ENCODE results near the gene RUNDC1.
"Not testable (repeated sequence)": the region's sequence is repeated elsewhere in the genome, so short reads cannot be mapped to it uniquely, and the experiment has no call there.

Gene RUNDC1

DNA sequence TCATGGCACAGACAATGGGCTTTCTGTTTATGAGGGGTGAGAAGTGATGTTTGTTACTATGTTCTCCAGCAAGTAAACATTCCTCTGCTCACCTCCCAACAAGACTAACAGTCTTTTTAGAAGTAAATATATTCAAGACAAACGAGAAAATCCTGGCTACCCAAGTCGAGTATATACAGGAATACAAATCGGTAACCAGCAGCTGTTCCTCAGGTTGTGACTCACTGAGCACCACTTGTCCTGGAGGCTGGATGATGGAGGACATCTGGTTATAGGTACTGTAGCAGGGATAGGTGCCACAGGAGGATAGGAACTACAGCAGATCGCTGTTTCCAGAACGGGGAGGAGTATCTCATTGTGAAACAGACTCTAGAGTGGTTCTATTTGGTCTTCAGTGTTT, 12.5 kb downstream of the RUNDC1 start:
- no peak for DNase-seq

DNA sequence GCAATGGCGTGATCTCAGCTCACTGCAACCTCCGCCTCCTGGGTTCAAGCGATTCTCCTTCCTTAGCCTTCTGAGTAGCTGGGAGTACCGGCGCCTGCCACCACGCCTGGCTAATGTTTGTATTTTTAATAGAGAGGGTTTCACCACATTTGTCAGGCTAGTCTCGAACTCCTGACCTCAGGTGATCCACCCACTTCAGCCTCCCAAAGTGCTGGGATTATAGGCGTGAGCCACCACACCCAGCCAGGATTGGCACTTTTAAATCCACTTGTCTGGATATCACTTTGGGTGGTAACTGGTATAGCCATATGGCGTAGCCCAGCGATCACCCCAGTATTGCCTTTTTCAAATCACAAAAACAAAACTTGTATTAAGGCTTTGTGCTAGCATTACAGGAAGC, 13.5 kb downstream of the RUNDC1 start:
- DNase-seq, result not testable (repeated sequence)

DNA sequence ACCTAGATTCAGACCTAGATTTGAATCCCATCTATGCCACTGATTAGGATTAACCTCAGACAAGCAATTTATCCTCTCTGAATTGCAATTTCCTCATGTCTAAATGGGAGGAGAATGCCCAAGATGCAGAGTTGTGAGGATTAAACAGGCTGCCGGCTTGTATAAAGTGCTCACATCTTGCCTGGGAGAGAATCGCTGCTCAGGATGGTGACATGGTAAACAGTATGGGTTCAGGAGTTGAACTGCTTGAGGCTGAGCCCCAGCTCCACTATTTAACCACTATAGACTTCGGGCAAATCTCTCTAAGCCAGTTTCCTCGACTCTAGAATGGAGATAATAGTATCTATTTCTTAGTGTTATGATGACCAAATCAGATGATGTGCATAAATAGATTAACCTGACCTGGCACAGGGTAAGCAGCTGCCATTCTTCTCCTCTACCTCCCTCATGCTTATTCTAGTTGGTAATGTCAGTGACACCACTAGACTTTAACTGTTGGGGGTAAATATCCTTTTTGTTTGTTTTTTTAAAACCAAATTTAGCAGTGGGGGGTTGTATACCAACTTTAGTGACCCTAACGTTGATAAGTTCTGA, 17.1 kb downstream of the RUNDC1 start:
- DNase-seq, result peak; percentile 45 to 57

DNA sequence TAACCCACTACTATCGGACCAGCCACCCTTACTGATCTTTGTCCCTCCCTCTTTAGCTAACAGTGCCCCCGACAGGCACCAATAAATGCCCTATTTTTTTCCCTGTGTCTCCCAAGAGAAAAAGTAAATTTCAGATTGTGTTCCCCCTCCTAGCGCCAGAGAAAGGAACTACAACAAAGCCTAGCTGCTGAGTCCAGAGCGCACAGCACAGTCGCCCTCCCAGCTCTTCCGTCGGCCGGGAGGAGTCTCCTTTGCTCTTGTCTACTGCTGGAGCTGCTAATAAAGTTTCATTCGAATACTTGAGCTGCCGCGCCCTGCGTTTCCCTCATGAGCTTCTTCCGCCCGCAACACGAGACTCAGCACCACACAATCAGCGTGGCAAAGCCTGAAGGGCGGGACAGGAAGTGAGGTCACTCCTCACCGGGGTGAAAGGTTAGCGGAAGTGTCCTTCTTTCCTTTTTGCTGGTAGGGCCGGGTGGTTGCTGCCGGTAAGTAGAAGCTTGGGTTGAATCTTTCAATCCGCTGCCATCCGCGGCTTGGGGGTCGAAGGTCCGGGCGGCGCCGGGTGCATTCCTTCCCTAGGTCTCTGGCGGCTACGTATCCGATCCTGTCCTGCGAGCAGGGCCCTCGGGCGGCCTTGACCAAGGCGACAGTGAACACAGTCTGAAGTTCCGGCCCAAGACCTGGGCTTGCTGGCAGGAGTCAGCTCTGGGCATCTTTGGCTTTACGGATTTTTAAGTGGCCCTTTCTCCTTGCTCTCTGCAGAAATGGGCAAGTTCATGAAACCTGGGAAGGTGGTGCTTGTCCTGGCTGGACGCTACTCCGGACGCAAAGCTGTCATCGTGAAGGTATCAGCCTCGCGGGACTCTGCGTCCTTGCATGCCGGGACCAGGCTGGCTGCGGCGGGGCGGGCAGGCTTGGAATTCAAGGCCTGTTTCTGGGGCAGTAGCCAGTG, 17.9 kb downstream of the RUNDC1 start, which contains the start of gene RPL27:
RPL27 (plus strand) TSS at position 436 of the 955 bp plus-strand sequence; CDS start at position 768, 332 bp downstream.
- DNase-seq, result peak; percentile 100

DNA sequence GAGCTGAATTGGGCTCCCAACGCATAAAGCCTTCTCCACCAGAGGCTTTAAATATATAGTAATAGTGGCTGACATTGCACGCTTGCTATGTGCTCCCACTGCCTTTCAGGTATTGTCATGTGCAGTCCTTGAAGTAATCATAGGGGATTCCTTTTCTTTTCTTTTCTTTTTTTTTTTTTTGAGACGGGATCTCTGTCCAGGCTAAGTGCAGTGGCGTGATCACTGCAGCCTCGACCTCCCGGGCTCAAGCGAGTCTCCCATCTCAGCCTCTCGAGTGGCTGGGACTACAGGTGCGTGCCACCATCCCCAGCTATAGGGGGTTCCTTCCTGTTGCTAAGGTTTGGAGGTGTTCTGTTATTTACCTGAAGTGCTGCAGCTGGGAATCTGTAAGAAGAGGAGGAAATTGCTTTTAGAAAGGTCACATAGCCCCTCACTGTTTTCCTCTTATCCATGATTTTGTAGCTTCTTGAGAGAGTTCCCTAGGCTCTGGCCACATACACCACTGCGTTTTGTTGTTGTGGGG, 18.7 kb downstream of the RUNDC1 start:
- no peak for DNase-seq

DNA sequence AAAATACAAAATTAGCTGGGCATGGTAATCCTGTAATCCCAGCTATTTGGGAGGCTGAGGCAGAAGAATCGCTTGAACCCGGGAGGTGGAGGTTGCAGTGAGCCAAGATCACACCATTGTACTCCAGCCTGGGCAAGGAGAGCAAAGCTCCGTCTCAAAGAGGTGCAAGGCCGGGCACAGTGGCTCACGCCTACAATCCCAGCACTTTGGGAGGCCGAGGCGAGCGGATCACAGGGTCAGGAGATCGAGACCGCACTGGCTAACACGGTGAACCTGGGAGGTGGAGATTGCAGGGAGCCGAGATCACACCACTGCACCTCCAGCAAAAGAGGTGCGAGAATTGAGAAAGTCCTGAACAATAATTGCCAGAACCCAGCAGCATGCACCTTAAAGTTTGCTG, 20.5 kb downstream of the RUNDC1 start:
- DNase-seq, result not testable (repeated sequence)

DNA sequence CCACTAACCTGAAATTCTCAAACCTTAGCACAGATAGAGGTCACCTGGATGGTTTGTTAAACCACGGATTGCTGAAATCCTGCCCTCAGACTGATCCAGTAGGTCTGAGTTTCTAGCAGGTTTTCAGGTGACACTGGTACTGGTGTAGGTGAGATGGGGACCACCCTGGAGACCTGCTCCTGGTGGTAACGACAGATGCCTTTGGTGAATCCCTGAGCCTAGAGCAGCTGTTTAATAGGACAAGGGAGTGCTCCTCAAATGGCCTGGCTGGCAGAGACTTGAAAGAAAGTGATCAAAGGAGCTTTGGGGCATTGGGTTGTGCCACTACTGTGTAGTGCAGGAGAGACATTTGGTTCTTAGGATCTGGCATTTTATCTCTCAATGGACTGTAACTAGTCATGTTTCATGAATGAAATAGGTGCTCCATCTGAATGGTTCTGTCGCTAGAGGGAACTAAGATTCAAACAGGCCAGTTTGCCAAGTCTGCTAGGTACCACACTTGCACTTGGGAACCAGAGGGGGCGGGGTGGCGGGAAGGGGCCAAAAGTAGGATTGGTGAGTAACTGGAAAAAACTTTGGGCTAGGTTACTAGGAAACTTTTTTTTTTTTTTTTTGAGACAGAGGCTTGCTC, 23.3 kb downstream of the RUNDC1 start:
- DNase-seq, result no peak

DNA sequence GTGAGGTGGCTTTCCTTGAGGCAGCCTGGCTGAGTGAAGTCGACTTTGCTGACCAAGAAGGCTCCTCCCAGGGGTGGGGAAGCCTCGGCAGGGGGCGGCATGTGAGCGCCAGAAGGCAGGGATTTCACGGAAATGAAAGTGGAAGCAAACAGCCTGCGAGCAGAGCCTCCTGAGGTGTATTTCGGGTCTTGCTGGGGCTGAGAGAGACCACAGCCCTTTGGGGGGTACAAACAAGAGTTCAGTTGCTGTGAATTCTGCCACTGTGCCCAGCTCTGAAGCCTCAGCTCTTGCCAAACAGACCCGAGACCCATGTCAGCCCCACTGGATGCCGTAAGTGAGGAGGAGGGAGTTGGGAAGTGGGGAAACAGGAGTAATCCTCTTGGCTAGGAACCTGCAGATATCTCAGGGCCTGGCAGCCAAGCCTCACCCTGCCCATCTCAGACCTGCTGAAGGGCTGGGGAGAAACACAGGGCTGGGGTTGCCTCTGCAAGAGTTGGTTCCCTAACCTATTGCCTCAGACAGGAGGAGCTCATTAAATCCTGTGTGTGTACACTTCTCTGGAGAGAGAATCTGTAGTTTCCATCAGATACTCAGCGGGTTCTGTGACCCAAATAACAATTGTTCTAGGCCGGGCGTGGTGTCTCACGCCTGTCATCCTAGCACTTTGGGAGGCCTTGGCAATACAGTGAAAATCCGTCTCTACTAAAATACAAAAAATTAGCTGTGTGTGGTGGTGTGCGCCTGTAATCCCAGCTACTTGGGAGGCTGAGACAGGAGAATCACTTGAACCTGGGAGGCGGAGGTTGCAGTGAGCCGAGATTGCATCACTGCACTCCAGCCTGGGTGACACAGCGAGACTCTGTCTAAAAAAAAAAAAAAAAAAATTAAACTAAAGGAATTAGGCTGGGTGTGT, 26.5 kb downstream of the RUNDC1 start, which contains the start of gene IFI35:
IFI35 (plus strand) TSS at position 146 of the 913 bp plus-strand sequence; CDS start at position 310, 164 bp downstream.
- peak; percentile 75 to 81 for DNase-seq

DNA sequence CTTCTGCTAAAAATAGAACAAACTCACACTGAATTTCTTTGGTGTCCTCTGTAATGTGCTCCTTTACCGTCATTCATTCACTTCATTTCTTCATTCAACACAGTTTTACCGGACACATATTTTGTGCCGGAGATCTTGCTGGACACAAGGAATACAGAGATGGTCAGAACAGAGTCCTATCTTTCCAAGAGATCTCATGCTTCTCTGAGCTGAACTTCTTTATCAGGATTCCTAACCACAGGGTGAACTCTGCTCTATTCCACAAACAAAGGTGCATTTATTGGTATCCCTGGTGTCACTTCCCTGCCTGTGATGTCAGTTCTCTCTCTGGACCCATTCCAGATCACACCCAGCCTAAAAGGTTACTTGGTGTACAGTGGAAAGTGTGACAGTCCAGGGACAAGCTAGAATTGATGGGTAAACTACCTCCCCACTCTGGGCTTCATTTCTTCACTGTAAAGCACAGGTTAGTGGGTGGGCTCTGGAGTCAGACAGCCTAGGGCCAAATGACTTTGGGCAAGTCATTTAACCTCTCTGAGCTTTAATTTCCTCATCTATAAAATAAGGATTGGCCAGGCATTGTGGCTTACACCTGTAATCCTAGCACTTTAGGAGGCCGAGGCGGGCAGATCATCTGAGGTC, 30.4 kb downstream of the RUNDC1 start:
- DNase-seq, result no peak

DNA sequence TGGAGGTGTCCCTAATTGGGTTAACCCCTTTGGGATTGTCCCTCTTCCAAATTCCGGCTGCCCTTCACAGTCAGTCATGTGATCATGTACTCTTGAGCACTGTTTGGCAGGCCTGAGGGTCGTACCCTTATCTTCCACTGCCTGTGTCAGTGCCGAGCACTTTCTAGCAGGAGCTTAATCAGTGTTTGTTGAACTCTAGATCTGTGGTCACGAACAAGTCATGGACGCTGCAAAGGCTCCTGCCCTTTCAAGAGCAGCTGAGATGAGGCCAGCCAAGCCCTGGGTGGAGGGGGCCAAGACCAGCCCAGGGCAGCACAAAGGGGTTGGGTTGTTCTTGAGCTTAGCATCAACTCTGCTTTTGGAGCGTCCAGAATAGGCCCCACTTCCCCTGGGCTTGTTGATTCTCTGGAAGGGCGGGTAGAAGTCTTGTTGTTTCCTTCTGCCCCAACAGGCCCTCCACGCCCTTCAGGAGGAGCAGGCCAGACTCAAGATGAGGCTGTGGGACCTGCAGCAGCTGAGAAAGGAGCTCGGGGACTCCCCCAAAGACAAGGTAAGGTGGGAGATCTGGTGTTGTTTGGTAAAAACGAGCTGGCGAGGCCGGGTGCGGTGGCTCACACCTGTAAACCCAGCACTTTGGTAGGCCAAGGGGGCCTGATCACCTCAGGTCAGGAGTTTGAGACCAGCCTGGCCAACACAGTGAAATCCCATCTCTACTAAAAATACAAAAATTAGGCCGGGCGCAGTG, 31.5 kb downstream of the RUNDC1 start:
- no peak for DNase-seq

DNA sequence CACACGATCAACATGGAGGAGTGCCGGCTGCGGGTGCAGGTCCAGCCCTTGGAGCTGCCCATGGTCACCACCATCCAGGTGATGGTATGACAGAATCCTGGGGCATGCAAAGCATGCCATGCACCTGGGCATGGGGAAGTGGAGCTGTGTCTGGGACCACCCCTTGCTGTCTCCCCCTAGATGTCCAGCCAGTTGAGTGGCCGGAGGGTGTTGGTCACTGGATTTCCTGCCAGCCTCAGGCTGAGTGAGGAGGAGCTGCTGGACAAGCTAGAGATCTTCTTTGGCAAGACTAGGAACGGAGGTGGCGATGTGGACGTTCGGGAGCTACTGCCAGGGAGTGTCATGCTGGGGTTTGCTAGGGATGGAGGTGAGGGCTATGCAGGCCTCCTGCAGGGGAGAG, 32.9 kb downstream of the RUNDC1 start:
- no peak for DNase-seq

DNA sequence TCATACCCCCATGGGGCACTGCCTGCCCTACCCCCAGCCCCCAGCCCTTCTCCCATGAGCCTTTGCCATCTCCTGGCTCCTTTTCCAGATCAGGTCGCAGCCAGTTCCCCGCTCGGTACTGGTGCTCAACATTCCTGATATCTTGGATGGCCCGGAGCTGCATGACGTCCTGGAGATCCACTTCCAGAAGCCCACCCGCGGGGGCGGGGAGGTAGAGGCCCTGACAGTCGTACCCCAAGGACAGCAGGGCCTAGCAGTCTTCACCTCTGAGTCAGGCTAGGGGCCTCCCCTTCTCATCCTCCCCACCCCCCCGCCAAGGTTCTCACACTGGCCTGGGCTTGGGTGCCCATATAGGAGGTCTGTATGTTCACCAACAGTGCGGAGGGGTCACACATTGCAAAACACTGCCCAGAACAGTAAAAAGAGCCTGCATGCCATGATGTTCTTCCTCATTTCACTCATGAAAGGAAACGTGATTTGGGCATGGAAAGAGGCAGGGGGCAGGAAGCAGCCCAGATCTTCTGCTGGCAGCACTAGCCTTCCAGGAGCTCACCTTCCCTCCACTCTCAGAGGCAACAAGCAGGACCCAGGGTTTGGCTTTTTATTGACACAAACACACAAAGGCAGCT, 33.8 kb downstream of the RUNDC1 start:
- DNase-seq, result peak in 1 of 2 experiments; percentile 23

DNA sequence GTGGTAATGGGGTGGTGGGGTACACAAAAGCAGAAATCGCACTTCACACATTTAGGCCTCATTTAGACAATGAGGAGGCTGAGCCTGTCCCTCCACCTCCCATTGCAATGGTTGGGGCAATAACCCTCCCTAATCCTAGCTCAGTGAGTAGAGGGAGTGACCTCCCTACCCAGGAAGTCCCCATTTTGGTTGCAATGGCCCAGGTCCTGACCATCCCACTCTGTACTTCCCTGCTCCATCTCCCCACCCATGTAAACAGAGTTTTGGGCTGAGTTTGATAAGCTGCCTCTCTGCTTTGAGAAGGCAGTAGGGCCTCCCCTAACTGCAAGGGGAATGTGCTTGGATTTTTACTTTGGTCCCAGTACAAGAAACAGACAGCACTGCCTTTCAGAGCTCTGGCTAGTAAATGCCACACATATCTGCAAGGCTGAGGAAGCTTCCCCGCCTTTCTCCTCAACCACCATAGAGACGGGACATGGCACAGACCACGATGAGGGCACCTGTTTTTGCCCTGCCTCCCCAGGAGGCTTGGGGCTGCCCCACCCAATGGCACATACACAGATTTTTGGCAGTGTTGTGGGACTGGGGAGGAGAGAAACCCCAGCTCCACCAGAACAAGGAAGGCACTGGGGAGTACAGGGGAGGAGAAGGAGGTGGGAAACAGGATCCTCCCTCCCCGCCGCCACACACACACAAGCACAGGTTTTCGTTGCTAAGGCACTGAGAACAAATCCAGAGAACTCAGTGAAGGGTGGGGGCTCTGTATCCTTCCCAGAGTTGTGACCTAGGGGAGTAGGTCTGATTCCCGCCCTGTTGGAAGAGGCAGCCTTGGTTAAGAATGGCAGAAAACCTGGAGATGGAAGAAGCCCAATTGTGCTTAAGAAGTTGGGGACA, 34.5 kb downstream of the RUNDC1 start:
- DNase-seq, result no peak

DNA sequence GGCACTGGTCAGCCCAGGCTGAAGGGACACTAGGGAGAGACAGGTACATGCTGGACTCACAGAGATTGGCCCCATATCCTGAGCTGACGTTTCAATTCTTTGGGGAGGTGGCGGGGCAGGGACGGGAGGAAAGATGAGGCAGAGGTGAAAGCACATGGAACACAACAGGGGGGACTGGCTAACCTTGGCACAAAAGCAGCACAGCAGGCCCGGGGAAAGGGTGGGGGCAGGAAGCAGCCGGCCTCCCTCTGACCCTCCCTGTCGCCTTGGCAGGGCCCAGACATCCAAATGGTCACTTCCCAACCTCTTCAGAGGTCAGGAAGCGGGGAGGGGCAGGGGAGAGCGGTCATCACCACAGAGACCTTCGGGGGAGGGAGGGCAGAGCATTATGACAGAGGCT, 35.2 kb downstream of the RUNDC1 start:
- no peak for DNase-seq

DNA sequence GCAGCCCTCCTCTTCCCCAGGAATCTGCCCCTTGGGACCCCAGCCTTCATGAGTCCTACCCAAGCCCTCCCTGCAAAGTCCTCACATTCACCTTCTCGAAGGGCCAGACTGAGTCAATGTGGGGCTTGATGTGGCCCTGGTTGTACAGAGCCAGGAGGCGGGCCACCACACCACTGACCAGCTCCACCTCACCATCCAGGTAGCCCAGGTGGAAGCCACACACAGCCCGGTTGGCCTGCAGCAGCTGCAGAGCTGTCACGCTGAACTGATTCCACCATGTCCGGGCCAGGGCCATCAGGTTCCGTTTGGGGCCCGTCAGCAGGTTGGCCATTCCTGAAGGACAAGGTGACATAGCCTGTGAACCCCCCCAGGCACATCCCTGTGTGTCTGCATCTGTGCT, 35.9 kb downstream of the RUNDC1 start:
- no peak for DNase-seq

DNA sequence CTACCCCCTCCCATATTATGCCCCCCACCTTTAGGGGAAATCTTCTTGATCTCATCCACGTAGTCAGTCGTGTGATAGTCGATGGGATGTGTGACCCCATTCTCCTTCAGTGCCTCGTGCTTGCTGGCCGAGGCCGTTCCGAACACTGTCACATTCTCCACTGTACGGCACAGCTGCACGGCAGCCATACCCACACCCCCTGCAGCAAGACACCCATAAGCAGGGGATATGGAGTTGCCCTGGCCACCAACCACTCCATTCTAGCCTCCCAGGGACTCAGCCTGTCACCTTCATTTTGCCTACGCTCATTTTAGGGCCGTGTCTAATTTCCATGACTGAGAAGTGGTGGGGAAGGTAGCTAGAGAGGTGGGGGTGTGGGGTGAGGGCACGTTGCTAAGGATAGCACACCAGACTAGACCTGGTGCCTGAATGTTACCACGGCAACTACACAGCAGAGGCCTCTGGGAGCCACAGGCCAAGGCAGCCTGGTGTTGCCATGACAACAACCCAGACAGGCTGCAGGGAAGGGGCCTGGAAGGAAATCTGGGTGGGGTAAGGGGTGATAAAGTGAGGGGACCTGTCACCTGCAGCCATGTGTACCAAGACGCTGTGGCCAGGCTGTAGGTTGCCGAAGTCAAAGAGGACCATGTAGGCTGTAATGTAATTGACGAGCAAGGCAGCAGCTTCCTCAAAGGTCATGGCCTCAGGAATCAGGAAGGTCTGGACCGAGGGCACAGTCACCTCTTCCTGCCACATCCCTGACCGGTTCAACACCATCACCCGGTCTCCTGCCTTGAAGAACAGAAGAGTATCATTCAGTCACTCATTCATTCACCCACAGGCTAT, 37.9 kb downstream of the RUNDC1 start:
- no peak for DNase-seq

DNA sequence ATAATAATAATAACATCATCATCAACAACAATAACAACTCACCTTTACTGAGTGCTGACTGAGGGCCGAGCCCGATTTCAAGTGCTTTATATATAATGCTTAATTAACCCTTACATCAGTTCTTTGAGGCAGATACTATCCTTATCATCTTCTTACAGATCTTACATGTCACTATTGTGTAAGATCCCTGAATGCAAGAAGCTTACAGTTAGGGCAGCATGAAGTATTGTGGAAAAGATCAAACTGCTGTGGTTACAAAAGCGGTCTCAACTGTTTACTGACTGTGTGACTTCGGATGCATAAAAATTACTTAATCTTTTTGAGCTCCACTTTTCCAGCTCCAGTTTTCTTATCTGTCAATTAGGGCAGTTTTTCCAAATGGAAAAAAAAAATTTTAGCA, 38.6 kb downstream of the RUNDC1 start:
- DNase-seq, result peak in 1 of 2 experiments; percentile 10

DNA sequence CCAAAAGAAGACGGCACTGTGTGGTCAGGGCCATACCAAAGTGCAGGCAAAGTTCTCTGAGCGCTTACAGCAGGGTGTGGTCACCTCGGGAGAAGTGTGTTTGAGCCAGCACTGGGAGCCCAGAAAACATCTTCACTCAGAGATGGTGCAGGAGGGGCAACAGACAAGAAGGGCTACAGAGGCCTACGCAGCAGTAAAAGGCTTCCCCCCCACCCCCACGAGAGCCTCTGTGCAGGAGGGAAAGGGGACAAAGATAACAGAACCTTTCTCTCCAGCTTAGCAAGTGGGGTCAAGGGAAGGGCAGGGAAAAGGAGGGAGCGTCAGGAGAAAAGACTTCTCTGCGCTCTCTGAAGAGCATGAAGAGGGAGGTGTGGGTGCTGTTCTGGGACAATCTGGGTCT, 39.1 kb downstream of the RUNDC1 start:
- no peak for DNase-seq

Data from Kasumi-1 (cell line).